ENCODE measurements around the gene RNF208. TPM values are rescaled to one million over a fixed set of nuclear protein-coding genes. Genes with fewer than 3 reads are reported as not detected.

The RNF208 gene
- polyA plus RNA-seq, 3 donors, result 1.5 TPM; not detected in 2

GRCh38 chr9:137245450-137246421 is 23.7 kb upstream of the RNF208 start:
- TF ChIP-seq, protein P1, sequence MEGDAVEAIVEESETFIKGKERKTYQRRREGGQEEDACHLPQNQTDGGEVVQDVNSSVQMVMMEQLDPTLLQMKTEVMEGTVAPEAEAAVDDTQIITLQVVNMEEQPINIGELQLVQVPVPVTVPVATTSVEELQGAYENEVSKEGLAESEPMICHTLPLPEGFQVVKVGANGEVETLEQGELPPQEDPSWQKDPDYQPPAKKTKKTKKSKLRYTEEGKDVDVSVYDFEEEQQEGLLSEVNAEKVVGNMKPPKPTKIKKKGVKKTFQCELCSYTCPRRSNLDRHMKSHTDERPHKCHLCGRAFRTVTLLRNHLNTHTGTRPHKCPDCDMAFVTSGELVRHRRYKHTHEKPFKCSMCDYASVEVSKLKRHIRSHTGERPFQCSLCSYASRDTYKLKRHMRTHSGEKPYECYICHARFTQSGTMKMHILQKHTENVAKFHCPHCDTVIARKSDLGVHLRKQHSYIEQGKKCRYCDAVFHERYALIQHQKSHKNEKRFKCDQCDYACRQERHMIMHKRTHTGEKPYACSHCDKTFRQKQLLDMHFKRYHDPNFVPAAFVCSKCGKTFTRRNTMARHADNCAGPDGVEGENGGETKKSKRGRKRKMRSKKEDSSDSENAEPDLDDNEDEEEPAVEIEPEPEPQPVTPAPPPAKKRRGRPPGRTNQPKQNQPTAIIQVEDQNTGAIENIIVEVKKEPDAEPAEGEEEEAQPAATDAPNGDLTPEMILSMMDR (IDR thresholded peaks at IDR 0.05), result no peak
- Mint-ChIP-seq H3K27me3 (ENCODE audit: low read depth in 3 of 3) (peaks cover 2 to 7% (median 6%) of the 10 kb centered on the region in 3 donors), H3K9me3 (peaks cover 0 to 3% (median 0%) of the 10 kb centered on the region in 7 donors), H3K4me1 (peaks cover 24% of the 10 kb centered on the region), H3K4me3 (no peak overlapping the region), H3K36me3 (peaks cover 15 to 18% of the 10 kb centered on the region in 2 donors), H3K27ac (peak overlapping the region in 2 of 7 donors; percentile 38 to 55)
- H3K9me3 ChIP-seq (replicated peaks in 1 of 2; ENCODE audit: control insufficient read depth in 1 of 2, insufficient read depth in 1 of 2, low read length in 2 of 2), result no peaks in the 10 kb centered on the region
- peaks cover 18 to 19% of the 10 kb centered on the region in 2 donors for H3K36me3 ChIP-seq (replicated peaks in 1 of 2; ENCODE audit: control insufficient read depth in 1 of 2, insufficient read depth in 2 of 2, low read length in 2 of 2)
- 95% methylated on average over 25 of the region's 25 CpGs for WGBS (ENCODE audit: insufficient coverage)
- H3K4me2 ChIP-seq (replicated peaks; ENCODE audit: extremely low read depth, low read length, poor library complexity, severe bottlenecking), result no peak overlapping the region
- H3K27me3 ChIP-seq (ENCODE audit: control insufficient read depth in 2 of 2, insufficient read depth in 2 of 2, low read length in 2 of 2), result no peaks in the 10 kb centered on the region
- H3K9ac ChIP-seq (ENCODE audit: insufficient read depth, low read length, poor library complexity, severe bottlenecking), result no peak overlapping the region
- H3K79me2 ChIP-seq (ENCODE audit: insufficient read depth, low read length), result peaks cover 17% of the 10 kb centered on the region
- H3K27ac ChIP-seq (ENCODE audit: low read depth in 1 of 2, low read length in 2 of 2), result no peak overlapping the region
- no peak for DNase-seq
- H4K20me1 ChIP-seq (ENCODE audit: insufficient read depth, low read length), result peaks cover 33% of the 10 kb centered on the region
- intact Hi-C loops (cut with micrococcal nuclease), result no loop called here
- peaks cover 18 to 26% of the 10 kb centered on the region in 2 donors for H3K4me1 ChIP-seq (ENCODE audit: control insufficient read depth in 1 of 2, insufficient read depth in 2 of 2, low read length in 2 of 2)
- H3K4me3 ChIP-seq (replicated peaks in 1 of 3; ENCODE audit: low read depth in 2 of 3, low read length in 3 of 3), result no peak overlapping the region
- H2AFZ ChIP-seq (ENCODE audit: insufficient read depth, low read depth, low read length, poor library complexity, severe bottlenecking), result no peak overlapping the region

- H3K27ac Mint-ChIP-seq, result no peak overlapping the region
These were observed 22.7 kb upstream of the RNF208 start for GRCh38 chr9:137244486-137245449.

More at GRCh38 chr9:137244486-137245449, 22.7 kb upstream of the RNF208 start:
- TF ChIP-seq, protein P1 (IDR thresholded peaks at IDR 0.05), result no peak
- Histone ChIP-seq H3K27ac (ENCODE audit: low read depth in 1 of 2, low read length in 2 of 2) (no peak overlapping the region), H3K9me3 (replicated peaks in 1 of 2; ENCODE audit: control insufficient read depth in 1 of 2, insufficient read depth in 1 of 2, low read length in 2 of 2) (no peaks in the 10 kb centered on the region), H3K4me3 (replicated peaks in 1 of 3; ENCODE audit: low read depth in 2 of 3, low read length in 3 of 3) (no peak overlapping the region), H3K4me1 (ENCODE audit: control insufficient read depth in 1 of 2, insufficient read depth in 2 of 2, low read length in 2 of 2) (peaks cover 20 to 35% of the 10 kb centered on the region in 2 donors), H3K4me2 (replicated peaks; ENCODE audit: extremely low read depth, low read length, poor library complexity, severe bottlenecking) (no peak overlapping the region), H3K79me2 (ENCODE audit: insufficient read depth, low read length) (peaks cover 17% of the 10 kb centered on the region), H3K27me3 (ENCODE audit: control insufficient read depth in 2 of 2, insufficient read depth in 2 of 2, low read length in 2 of 2) (no peaks in the 10 kb centered on the region), H2AFZ (ENCODE audit: insufficient read depth, low read depth, low read length, poor library complexity, severe bottlenecking) (no peak overlapping the region), H3K36me3 (replicated peaks in 1 of 2; ENCODE audit: control insufficient read depth in 1 of 2, insufficient read depth in 2 of 2, low read length in 2 of 2) (peaks cover 18 to 19% of the 10 kb centered on the region in 2 donors), H4K20me1 (ENCODE audit: insufficient read depth, low read length) (peaks cover 33% of the 10 kb centered on the region), H3K9ac (ENCODE audit: insufficient read depth, low read length, poor library complexity, severe bottlenecking) (no peak overlapping the region)
- WGBS (ENCODE audit: insufficient coverage), result 91% methylated on average over 27 of the region's 36 CpGs
- peaks cover 2 to 7% (median 6%) of the 10 kb centered on the region in 3 donors for H3K27me3 Mint-ChIP-seq (ENCODE audit: low read depth in 3 of 3)
- intact Hi-C loops (cut with micrococcal nuclease), result loop anchor here in 1 of 2 donors (5.0 kb wide), 1 partner anchor 42 kb away; the partner anchor contains the start of gene TPRN
- H3K36me3 Mint-ChIP-seq, result peaks cover 15 to 18% of the 10 kb centered on the region in 2 donors
- peaks cover 0 to 3% (median 0%) of the 10 kb centered on the region in 7 donors for H3K9me3 Mint-ChIP-seq
- DNase-seq, result no peak
- H3K4me1 Mint-ChIP-seq, result peaks cover 27% of the 10 kb centered on the region
- no peak overlapping the region for H3K4me3 Mint-ChIP-seq
